A673 (cell line): ENCODE data around the gene HAT1.

ENCODE experiments used
- EZH2 ChIP-seq: fragments of 200-600 bp; sonication (generic); IDR thresholded peaks from 2 replicates; pipeline ENCODE4 v1.6.1; 2017; ENCODE audit warnings: borderline replicate concordance, low read depth, mild to moderate bottlenecking, mixed read lengths, antibody characterized with exemption, low read length; ENCODE audit not compliant: poor library complexity, severe bottlenecking
- TF ChIP-seq, protein P1 (sequence below): fragments of 300-800, 200-600 bp; sonication (generic); conservative IDR thresholded peaks from 2 replicates; pipeline ENCODE4 v1.5.1; 2017; ENCODE audit warnings: low read depth, mild to moderate bottlenecking, antibody characterized with exemption, low read length, moderate library complexity, mixed read lengths

DNA sequence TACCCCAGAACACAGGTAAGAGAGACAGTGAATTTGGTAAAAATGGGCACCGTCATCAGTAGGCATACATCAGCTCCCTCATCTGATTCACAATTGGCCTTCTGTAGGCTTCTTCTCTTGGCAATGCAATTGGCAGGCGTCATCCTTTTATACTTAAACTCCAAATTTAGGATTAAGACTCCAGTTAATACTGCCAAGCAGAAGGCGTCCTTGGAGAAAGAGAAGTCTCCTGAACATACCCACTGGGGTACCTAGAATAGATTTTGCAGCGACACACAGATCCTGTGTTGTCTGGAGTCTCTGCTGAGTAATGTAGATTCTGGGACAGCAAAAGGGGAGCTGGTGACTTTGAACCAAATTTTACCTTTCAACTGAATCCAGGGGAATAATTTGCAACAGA is 76.9 kb downstream of the HAT1 start:
- TF ChIP-seq, protein P1, sequence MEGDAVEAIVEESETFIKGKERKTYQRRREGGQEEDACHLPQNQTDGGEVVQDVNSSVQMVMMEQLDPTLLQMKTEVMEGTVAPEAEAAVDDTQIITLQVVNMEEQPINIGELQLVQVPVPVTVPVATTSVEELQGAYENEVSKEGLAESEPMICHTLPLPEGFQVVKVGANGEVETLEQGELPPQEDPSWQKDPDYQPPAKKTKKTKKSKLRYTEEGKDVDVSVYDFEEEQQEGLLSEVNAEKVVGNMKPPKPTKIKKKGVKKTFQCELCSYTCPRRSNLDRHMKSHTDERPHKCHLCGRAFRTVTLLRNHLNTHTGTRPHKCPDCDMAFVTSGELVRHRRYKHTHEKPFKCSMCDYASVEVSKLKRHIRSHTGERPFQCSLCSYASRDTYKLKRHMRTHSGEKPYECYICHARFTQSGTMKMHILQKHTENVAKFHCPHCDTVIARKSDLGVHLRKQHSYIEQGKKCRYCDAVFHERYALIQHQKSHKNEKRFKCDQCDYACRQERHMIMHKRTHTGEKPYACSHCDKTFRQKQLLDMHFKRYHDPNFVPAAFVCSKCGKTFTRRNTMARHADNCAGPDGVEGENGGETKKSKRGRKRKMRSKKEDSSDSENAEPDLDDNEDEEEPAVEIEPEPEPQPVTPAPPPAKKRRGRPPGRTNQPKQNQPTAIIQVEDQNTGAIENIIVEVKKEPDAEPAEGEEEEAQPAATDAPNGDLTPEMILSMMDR, result no peak
- TF ChIP-seq EZH2, result no peak
